K562 (cell line): ENCODE results near the gene RUNX1. TPM values are rescaled to one million over a fixed set of nuclear protein-coding genes. Genes with fewer than 3 reads are reported as not detected.

Source experiments
- CBFA2T3 ChIP-seq: fragments of 450-650 bp; IDR thresholded peaks from 2 replicates; pipeline ENCODE4 v1.6.1; 2017
- DPF2 ChIP-seq: fragments of 450-650 bp; IDR thresholded peaks from 2 replicates; pipeline ENCODE4 v1.6.1; 2016
- GATAD2B ChIP-seq: fragments of 450-650 bp; IDR thresholded peaks from 2 replicates; pipeline ENCODE4 v1.6.1; 2017; ENCODE audit warnings: mild to moderate bottlenecking, borderline replicate concordance
- NCOA1 ChIP-seq: fragments of 450-650 bp; IDR thresholded peaks from 2 replicates; pipeline ENCODE4 v1.6.1; 2016; ENCODE audit warnings: low read depth
- POLR2AphosphoS5 ChIP-seq: IDR thresholded peaks from 2 replicates; pipeline ENCODE4 v1.6.1; 2011; ENCODE audit warnings: mild to moderate bottlenecking, low read depth, low read length, moderate library complexity; ENCODE audit not compliant: control insufficient read depth, insufficient read depth
- RFX7 ChIP-seq: fragments of 250-450 bp; sonication (Bioruptor Pico); IDR thresholded peaks from 2 replicates; pipeline ENCODE4 v1.5.1; 2021; ENCODE audit warnings: mild to moderate bottlenecking
- SMARCE1 ChIP-seq: fragments of 450-650 bp; IDR thresholded peaks from 2 replicates; pipeline ENCODE4 v1.7.1; 2016; ENCODE audit warnings: mild to moderate bottlenecking
- SNIP1 ChIP-seq: fragments of 450-650 bp; IDR thresholded peaks from 2 replicates; pipeline ENCODE4 v1.7.1; 2017; ENCODE audit warnings: low read depth, mild to moderate bottlenecking
- SNRNP70 ChIP-seq: fragments of 200-400 bp; formaldehyde crosslinking; optimal IDR thresholded peaks from 2 replicates; pipeline ENCODE3; 2017; ENCODE audit warnings: low read depth, low read length
- ZBTB8A ChIP-seq: fragments of 450-650 bp; IDR thresholded peaks from 2 replicates; pipeline ENCODE4 v1.6.1; 2018; ENCODE audit warnings: mild to moderate bottlenecking, moderate library complexity; ENCODE audit not compliant: partially characterized antibody
- ZFP36 ChIP-seq: fragments of 150-350 bp; IDR thresholded peaks from 2 replicates; pipeline ENCODE4 v1.6.1; 2018; ENCODE audit warnings: low read length, low read depth; ENCODE audit not compliant: partially characterized antibody
- ZNF146 ChIP-seq: IDR thresholded peaks from one replicate; pipeline ENCODE4 v1.6.1; 2018; ENCODE audit warnings: missing compliant biosample characterization; ENCODE audit not compliant: unreplicated experiment
- ZNF830 ChIP-seq: fragments of 250-450 bp; sonication (Bioruptor Pico); IDR thresholded peaks from 2 replicates; pipeline ENCODE4 v1.5.0; 2021; ENCODE audit warnings: mild to moderate bottlenecking
- polyA plus RNA-seq, 8 experiments: library from polyadenylated mRNA; depleted of rRNA in 4 of 8; stranded (reverse) in 5 of 8; unstranded in 3 of 8; fragments of >200 nt; fragmentation: Nextera tagmentation in 2 of 8; fragmentation: Illumina TruSeq in 1 of 8; extraction: Ambion mirVana in 2 of 8; extraction: Trizol in 1 of 8; gene quantifications; 2 replicates each; pipeline versions ENCODE4 v1.2.1 to v1.2.3, GENCODE V29; 2011 to 2014; ENCODE audit warnings: inconsistent platforms in 1 of 8, missing spikeins in 1 of 8
- total RNA-seq, 7 experiments: library from RNA; depleted of rRNA in 6 of 7; stranded (reverse); fragments of >200 nt in 6 of 7; fragmentation: Illumina TruSeq in 2 of 7; extraction: Trizol in 2 of 7; gene quantifications; 2 replicates each; pipeline versions ENCODE4 v1.2.1 to v1.2.3, GENCODE V29; 2011 to 2021; ENCODE audit warnings: low replicate concordance in 1 of 7
- TF ChIP-seq, protein P1 (sequence below): sonication (generic); formaldehyde crosslinking; IDR thresholded peaks from 2 replicates; pipeline ENCODE4 v1.8.0; 2022; ENCODE audit warnings: mild to moderate bottlenecking, missing genetic modification reagents, borderline replicate concordance
- TF ChIP-seq, protein P2 (sequence below): fragments of 450-650 bp; IDR thresholded peaks from 2 replicates; pipeline ENCODE4 v1.6.1; 2016
- TF ChIP-seq, protein P3 (sequence below): fragments of 450-650 bp; conservative IDR thresholded peaks from 2 replicates; pipeline ENCODE4 v1.6.1; 2016; ENCODE audit warnings: missing genetic modification characterization, low read depth, mild to moderate bottlenecking, control low read depth, missing compliant biosample characterization
- TF ChIP-seq, protein P4 (sequence below): sonication (generic); formaldehyde crosslinking; IDR thresholded peaks from 2 replicates; pipeline ENCODE4 v1.8.1; 2023; ENCODE audit warnings: mild to moderate bottlenecking, missing genetic modification reagents
- TF ChIP-seq, protein P5 (sequence below): sonication (generic); formaldehyde crosslinking; IDR thresholded peaks from 2 replicates; pipeline ENCODE4 v1.8.0; 2023; ENCODE audit warnings: missing genetic modification reagents, mild to moderate bottlenecking, borderline replicate concordance

The RUNX1 gene
- total and polyA plus RNA-seq, 9 of the 15 experiments (the other 6 are each of a cell fraction or from before 2014, with no cell fraction given) = 2.2 to 68.6 (median 17.8) TPM

DNA sequence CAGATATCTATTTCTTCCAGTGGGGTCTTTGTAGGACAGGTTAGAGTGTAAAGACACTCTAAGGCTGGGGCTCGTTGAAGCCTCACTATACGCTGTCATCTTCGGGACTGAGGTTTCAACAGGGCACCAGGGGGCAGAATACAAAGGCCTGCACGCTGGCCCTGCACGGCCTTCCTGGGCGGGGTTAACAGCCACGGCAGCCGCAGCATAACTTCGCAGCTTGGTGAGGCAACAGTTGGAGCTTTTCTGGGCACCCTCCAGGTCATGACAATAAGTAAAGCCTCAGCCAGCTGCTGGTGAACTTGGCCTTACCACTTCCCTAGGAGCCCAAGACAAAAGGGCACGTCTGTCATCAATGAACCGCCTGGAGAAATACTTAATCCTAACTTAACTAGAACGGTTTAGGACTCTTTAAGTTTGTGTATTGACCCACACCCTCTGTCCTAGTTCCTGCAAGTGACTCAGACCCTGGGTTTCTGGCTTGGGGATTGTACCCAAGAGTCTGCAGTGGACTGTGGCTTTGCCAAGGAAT, 2.3 kb upstream of the RUNX1 start (continued):
- TF ChIP-seq, protein P1, sequence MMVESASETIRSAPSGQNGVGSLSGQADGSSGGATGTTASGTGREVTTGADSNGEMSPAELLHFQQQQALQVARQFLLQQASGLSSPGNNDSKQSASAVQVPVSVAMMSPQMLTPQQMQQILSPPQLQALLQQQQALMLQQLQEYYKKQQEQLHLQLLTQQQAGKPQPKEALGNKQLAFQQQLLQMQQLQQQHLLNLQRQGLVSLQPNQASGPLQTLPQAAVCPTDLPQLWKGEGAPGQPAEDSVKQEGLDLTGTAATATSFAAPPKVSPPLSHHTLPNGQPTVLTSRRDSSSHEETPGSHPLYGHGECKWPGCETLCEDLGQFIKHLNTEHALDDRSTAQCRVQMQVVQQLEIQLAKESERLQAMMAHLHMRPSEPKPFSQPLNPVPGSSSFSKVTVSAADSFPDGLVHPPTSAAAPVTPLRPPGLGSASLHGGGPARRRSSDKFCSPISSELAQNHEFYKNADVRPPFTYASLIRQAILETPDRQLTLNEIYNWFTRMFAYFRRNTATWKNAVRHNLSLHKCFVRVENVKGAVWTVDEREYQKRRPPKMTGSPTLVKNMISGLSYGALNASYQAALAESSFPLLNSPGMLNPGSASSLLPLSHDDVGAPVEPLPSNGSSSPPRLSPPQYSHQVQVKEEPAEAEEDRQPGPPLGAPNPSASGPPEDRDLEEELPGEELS (CRISPR knock-in tag) = no peak
- TF ChIP-seq SNIP1 (no peak), POLR2AphosphoS5 (0 out of 2 replicates have a peak, but pooled peaks have one; percentile 38), ZNF830 (CRISPR knock-in tag) (no peak), ZNF146 (CRISPR knock-in tag) (no peak), ZFP36 (peak; percentile 42), SNRNP70 (no peak), CBFA2T3 (no peak), ZBTB8A (no peak), SMARCE1 (no peak), GATAD2B (peak; percentile 32; the same call in 1 of the 2 replicates), RFX7 (CRISPR knock-in tag) (no peak), DPF2 (no peak), NCOA1 (no peak)
- TF ChIP-seq, protein P2, sequence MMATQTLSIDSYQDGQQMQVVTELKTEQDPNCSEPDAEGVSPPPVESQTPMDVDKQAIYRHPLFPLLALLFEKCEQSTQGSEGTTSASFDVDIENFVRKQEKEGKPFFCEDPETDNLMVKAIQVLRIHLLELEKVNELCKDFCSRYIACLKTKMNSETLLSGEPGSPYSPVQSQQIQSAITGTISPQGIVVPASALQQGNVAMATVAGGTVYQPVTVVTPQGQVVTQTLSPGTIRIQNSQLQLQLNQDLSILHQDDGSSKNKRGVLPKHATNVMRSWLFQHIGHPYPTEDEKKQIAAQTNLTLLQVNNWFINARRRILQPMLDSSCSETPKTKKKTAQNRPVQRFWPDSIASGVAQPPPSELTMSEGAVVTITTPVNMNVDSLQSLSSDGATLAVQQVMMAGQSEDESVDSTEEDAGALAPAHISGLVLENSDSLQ = 0 out of 2 replicates have a peak, but pooled peaks have one; percentile 37
- TF ChIP-seq, protein P3, sequence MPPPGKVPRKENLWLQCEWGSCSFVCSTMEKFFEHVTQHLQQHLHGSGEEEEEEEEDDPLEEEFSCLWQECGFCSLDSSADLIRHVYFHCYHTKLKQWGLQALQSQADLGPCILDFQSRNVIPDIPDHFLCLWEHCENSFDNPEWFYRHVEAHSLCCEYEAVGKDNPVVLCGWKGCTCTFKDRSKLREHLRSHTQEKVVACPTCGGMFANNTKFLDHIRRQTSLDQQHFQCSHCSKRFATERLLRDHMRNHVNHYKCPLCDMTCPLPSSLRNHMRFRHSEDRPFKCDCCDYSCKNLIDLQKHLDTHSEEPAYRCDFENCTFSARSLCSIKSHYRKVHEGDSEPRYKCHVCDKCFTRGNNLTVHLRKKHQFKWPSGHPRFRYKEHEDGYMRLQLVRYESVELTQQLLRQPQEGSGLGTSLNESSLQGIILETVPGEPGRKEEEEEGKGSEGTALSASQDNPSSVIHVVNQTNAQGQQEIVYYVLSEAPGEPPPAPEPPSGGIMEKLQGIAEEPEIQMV (tag) = no peak
- TF ChIP-seq, protein P4, sequence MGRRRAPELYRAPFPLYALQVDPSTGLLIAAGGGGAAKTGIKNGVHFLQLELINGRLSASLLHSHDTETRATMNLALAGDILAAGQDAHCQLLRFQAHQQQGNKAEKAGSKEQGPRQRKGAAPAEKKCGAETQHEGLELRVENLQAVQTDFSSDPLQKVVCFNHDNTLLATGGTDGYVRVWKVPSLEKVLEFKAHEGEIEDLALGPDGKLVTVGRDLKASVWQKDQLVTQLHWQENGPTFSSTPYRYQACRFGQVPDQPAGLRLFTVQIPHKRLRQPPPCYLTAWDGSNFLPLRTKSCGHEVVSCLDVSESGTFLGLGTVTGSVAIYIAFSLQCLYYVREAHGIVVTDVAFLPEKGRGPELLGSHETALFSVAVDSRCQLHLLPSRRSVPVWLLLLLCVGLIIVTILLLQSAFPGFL (CRISPR knock-in tag) = no peak
- TF ChIP-seq, protein P5, sequence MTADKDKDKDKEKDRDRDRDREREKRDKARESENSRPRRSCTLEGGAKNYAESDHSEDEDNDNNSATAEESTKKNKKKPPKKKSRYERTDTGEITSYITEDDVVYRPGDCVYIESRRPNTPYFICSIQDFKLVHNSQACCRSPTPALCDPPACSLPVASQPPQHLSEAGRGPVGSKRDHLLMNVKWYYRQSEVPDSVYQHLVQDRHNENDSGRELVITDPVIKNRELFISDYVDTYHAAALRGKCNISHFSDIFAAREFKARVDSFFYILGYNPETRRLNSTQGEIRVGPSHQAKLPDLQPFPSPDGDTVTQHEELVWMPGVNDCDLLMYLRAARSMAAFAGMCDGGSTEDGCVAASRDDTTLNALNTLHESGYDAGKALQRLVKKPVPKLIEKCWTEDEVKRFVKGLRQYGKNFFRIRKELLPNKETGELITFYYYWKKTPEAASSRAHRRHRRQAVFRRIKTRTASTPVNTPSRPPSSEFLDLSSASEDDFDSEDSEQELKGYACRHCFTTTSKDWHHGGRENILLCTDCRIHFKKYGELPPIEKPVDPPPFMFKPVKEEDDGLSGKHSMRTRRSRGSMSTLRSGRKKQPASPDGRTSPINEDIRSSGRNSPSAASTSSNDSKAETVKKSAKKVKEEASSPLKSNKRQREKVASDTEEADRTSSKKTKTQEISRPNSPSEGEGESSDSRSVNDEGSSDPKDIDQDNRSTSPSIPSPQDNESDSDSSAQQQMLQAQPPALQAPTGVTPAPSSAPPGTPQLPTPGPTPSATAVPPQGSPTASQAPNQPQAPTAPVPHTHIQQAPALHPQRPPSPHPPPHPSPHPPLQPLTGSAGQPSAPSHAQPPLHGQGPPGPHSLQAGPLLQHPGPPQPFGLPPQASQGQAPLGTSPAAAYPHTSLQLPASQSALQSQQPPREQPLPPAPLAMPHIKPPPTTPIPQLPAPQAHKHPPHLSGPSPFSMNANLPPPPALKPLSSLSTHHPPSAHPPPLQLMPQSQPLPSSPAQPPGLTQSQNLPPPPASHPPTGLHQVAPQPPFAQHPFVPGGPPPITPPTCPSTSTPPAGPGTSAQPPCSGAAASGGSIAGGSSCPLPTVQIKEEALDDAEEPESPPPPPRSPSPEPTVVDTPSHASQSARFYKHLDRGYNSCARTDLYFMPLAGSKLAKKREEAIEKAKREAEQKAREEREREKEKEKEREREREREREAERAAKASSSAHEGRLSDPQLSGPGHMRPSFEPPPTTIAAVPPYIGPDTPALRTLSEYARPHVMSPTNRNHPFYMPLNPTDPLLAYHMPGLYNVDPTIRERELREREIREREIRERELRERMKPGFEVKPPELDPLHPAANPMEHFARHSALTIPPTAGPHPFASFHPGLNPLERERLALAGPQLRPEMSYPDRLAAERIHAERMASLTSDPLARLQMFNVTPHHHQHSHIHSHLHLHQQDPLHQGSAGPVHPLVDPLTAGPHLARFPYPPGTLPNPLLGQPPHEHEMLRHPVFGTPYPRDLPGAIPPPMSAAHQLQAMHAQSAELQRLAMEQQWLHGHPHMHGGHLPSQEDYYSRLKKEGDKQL = no peak
